Measurements from ENCODE around the gene IER3.

IER3 gene

GRCh38 chr6:30752157-30752927, 8.0 kb upstream of the IER3 start:
- Histone ChIP-seq H3K4me1 (ENCODE audit: control insufficient read depth, insufficient read depth, low read length) (peaks cover 55% of the 10 kb centered on the region), H3K36me3 (ENCODE audit: control insufficient read depth, insufficient read depth, low read length) (no peaks in the 10 kb centered on the region), H3K27me3 (ENCODE audit: control insufficient read depth, insufficient read depth, low read length) (no peaks in the 10 kb centered on the region), H3K4me3 (ENCODE audit: low read length) (no peak overlapping the region), H3K9me3 (ENCODE audit: control insufficient read depth, low read length) (no peaks in the 10 kb centered on the region), H3K9ac (ENCODE audit: low read length) (peak overlapping the region; percentile 57)

DNA sequence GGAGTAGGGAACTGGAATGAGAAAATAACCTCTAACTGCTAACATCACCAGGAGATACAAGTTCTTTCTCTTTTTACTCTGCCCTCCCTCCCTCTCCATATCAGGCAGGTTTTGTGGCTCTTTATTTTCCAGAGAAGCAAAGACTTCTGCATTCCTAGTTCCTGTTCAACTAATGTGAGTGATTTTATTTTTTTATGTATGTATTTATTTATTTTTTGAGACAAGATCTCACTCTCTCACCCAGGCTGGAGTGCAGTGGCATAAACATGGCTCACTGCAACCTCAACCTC, 6.0 kb upstream of the IER3 start:
- H3K36me3 ChIP-seq (ENCODE audit: control insufficient read depth, insufficient read depth, low read length), result no peaks in the 10 kb centered on the region
- no peak overlapping the region for H3K4me3 ChIP-seq (ENCODE audit: low read length)
- peaks cover 64% of the 10 kb centered on the region for H3K4me1 ChIP-seq (ENCODE audit: control insufficient read depth, insufficient read depth, low read length)
- no peaks in the 10 kb centered on the region for H3K9me3 ChIP-seq (ENCODE audit: control insufficient read depth, low read length)
- H3K9ac ChIP-seq (ENCODE audit: low read length), result peak overlapping the region; percentile 63
- no peaks in the 10 kb centered on the region for H3K27me3 ChIP-seq (ENCODE audit: control insufficient read depth, insufficient read depth, low read length)

GRCh38 chr6:30749554-30750378, 5.4 kb upstream of the IER3 start:
- Histone ChIP-seq H3K27me3 (ENCODE audit: control insufficient read depth, insufficient read depth, low read length) (no peaks in the 10 kb centered on the region), H3K9me3 (ENCODE audit: control insufficient read depth, low read length) (no peaks in the 10 kb centered on the region), H3K9ac (ENCODE audit: low read length) (peak overlapping the region; percentile 63), H3K4me3 (ENCODE audit: low read length) (no peak overlapping the region), H3K4me1 (ENCODE audit: control insufficient read depth, insufficient read depth, low read length) (peaks cover 70% of the 10 kb centered on the region), H3K36me3 (ENCODE audit: control insufficient read depth, insufficient read depth, low read length) (no peaks in the 10 kb centered on the region)

- peak overlapping the region; percentile 18 for H3K4me3 ChIP-seq (ENCODE audit: low read length)
- H3K4me1 ChIP-seq (ENCODE audit: control insufficient read depth, insufficient read depth, low read length), result peaks cover 75% of the 10 kb centered on the region
- peak overlapping the region; percentile 63 for H3K9ac ChIP-seq (ENCODE audit: low read length)
- H3K9me3 ChIP-seq (ENCODE audit: control insufficient read depth, low read length), result no peaks in the 10 kb centered on the region
- H3K27me3 ChIP-seq (ENCODE audit: control insufficient read depth, insufficient read depth, low read length), result no peaks in the 10 kb centered on the region
- H3K36me3 ChIP-seq (ENCODE audit: control insufficient read depth, insufficient read depth, low read length), result no peaks in the 10 kb centered on the region
Observed at GRCh38 chr6:30748851-30749540, 4.6 kb upstream of the IER3 start.

- Histone ChIP-seq H3K9ac (ENCODE audit: low read length) (peak overlapping the region; percentile 1), H3K27me3 (ENCODE audit: control insufficient read depth, insufficient read depth, low read length) (no peaks in the 10 kb centered on the region), H3K9me3 (ENCODE audit: control insufficient read depth, low read length) (no peaks in the 10 kb centered on the region), H3K4me1 (ENCODE audit: control insufficient read depth, insufficient read depth, low read length) (peaks cover 74% of the 10 kb centered on the region), H3K36me3 (ENCODE audit: control insufficient read depth, insufficient read depth, low read length) (no peaks in the 10 kb centered on the region), H3K4me3 (ENCODE audit: low read length) (peak overlapping the region; percentile 18)
Observed at GRCh38 chr6:30747902-30748769, 3.8 kb upstream of the IER3 start.

DNA sequence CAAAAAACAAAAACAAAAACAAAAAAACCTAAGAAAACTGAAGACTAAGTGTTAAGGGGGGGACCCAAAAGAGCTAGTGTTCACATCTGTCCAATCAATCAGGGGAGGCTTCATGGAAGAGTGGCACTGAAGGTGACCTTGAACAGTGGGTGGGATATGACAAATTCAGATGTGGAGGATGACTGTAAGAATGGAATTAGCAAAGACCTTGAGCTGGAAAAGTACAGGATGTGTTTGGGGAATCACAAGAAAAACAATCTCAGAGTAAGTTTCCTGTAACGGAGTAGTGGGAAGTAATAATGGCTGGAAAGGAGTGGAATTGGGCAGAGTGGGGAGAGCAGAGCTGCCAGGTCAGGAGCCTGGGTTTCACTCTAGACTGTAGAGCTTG, 2.9 kb upstream of the IER3 start:
- Histone ChIP-seq H3K9me3 (ENCODE audit: control insufficient read depth, low read length) (no peaks in the 10 kb centered on the region), H3K4me1 (ENCODE audit: control insufficient read depth, insufficient read depth, low read length) (peaks cover 65% of the 10 kb centered on the region), H3K9ac (ENCODE audit: low read length) (no peak overlapping the region), H3K4me3 (ENCODE audit: low read length) (no peak overlapping the region), H3K27me3 (ENCODE audit: control insufficient read depth, insufficient read depth, low read length) (no peaks in the 10 kb centered on the region), H3K36me3 (ENCODE audit: control insufficient read depth, insufficient read depth, low read length) (no peaks in the 10 kb centered on the region)

GRCh38 chr6:30743099-30744053, 971 bp downstream of the IER3 start:
- no peaks in the 10 kb centered on the region for H3K9me3 ChIP-seq (ENCODE audit: control insufficient read depth, low read length)
- no peaks in the 10 kb centered on the region for H3K27me3 ChIP-seq (ENCODE audit: control insufficient read depth, insufficient read depth, low read length)
- H3K36me3 ChIP-seq (ENCODE audit: control insufficient read depth, insufficient read depth, low read length), result peaks cover 6% of the 10 kb centered on the region
- peaks cover 44% of the 10 kb centered on the region for H3K4me1 ChIP-seq (ENCODE audit: control insufficient read depth, insufficient read depth, low read length)
- H3K9ac ChIP-seq (ENCODE audit: low read length), result peak overlapping the region; percentile 98
- peak overlapping the region; percentile 71 for H3K4me3 ChIP-seq (ENCODE audit: low read length)

DNA sequence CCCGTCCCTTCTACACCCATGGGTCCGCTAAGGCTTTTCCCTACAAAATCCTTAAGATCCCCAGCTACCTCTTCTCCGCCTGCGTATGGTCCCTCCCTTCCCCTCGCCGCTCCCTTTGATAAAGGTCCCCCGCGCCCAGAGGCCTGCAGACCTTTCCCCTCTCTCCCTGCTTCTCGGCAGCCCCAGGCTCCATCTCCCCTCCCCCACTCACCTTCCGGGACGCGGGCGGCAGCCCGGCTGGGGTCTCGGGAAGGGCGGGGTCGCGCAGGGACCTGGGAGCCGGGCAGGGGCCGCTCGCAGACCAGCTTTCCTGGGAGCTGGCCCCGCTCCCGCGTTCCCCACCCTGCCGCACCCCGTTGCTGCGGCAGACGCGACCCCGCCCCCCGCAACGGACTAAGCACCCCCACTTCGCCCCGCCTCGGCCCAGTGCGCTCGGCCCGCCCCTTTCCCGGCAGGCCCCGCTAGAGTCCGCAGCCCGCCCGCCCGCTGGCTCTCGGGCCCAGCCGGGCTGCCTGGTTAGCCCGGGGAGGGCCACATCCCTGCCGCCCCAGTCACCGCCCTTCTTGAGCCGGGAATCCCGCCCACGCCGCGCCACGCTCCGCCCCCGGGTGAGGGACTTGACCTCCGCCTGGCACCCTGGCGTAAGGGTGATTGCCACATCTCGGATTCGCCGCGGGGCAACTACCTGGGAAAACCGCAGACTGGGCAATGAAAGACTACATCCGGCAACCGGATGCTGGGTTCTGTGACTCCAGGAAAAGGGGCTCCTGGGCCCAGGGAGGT, 1.8 kb downstream of the IER3 start, which contains the start of gene FLOT1:
Gene FLOT1, minus strand, starts transcription at position 372 of the 783 bp plus-strand sequence. CDS start 498 bp downstream, outside the sequence.
- H3K9me3 ChIP-seq (ENCODE audit: control insufficient read depth, low read length), result no peaks in the 10 kb centered on the region

GRCh38 chr6:30741789-30742315, 2.5 kb downstream of the IER3 start:
- peaks cover 42% of the 10 kb centered on the region for H3K4me1 ChIP-seq (ENCODE audit: control insufficient read depth, insufficient read depth, low read length)
- H3K9ac ChIP-seq (ENCODE audit: low read length), result peak overlapping the region; percentile 98
- H3K27me3 ChIP-seq (ENCODE audit: control insufficient read depth, insufficient read depth, low read length), result no peaks in the 10 kb centered on the region
- peak overlapping the region; percentile 72 for H3K4me3 ChIP-seq (ENCODE audit: low read length)
- H3K36me3 ChIP-seq (ENCODE audit: control insufficient read depth, insufficient read depth, low read length), result peaks cover 6% of the 10 kb centered on the region
- H3K9me3 ChIP-seq (ENCODE audit: control insufficient read depth, low read length), result no peaks in the 10 kb centered on the region

More for the DNA sequence above, 1.8 kb downstream of the IER3 start, which contains the start of gene FLOT1:
- peaks cover 6% of the 10 kb centered on the region for H3K36me3 ChIP-seq (ENCODE audit: control insufficient read depth, insufficient read depth, low read length)
- peak within 1 kb of the TSS; percentile 98 for H3K9ac ChIP-seq (ENCODE audit: low read length)
- peaks cover 42% of the 10 kb centered on the region for H3K4me1 ChIP-seq (ENCODE audit: control insufficient read depth, insufficient read depth, low read length)
- peak within 1 kb of the TSS; percentile 72 for H3K4me3 ChIP-seq (ENCODE audit: low read length)
- H3K27me3 ChIP-seq (ENCODE audit: control insufficient read depth, insufficient read depth, low read length), result no peaks in the 10 kb centered on the region
